H1 (cell line): ENCODE data around the gene RFK. TPM values are rescaled to one million over a fixed set of nuclear protein-coding genes. Genes with fewer than 3 reads are reported as not detected.

Experiments used
- CTCF ChIA-PET: fragments of 300-600 bp; sonication (Branson Sonifier 250); formaldehyde crosslinking; loops from one replicate; lab custom pipeline; 2021; ENCODE audit not compliant: partially characterized antibody; lab: Charles Lee
- POLR2A ChIA-PET: fragments of 300-600 bp; sonication (Branson Sonifier 250); formaldehyde crosslinking; loops from one replicate; lab custom pipeline; 2021; ENCODE audit warnings: inconsistent platforms; ENCODE audit not compliant: partially characterized antibody; lab: Charles Lee
- DNase-seq, 2 experiments: peaks; one replicate each; pipeline versions ENCODE4 v3.0.0 to v3.0.0-alpha.2; 2010 to 2022; ENCODE audit warnings: low spot score in 2 of 2, low read depth in 1 of 2, mixed read lengths in 1 of 2
- FAIRE-seq: peaks from 2 replicates; lab custom pipeline; 2011; peaks lifted over from hg19 to GRCh38; lab: Jason Lieb, UNC
- H2AFZ ChIP-seq: 2 replicates; pipeline ENCODE4 v1.8.1; 2012; ENCODE audit warnings: low read length, inconsistent platforms
- H2AK5ac ChIP-seq: 2 replicates; pipeline ENCODE4 v1.6.1; 2013; ENCODE audit warnings: low read depth, low read length
- H2BK120ac ChIP-seq: replicated peaks from 2 replicates; pipeline ENCODE3; 2013; ENCODE audit warnings: low read depth, low read length, inconsistent platforms
- H2BK12ac ChIP-seq: 2 replicates; pipeline ENCODE4 v1.6.1; 2013; ENCODE audit warnings: low read depth, low read length
- H2BK15ac ChIP-seq: 2 replicates; pipeline ENCODE4 v1.6.1; 2013; ENCODE audit warnings: low read length
- H2BK20ac ChIP-seq: 2 replicates; pipeline ENCODE4 v1.6.1; 2013; ENCODE audit warnings: low read length
- H2BK5ac ChIP-seq: 2 replicates; pipeline ENCODE4 v1.6.1; 2013; ENCODE audit warnings: low read depth, low read length
- H3K14ac ChIP-seq: 2 replicates; pipeline ENCODE4 v1.6.1; 2013; ENCODE audit warnings: inconsistent platforms; ENCODE audit not compliant: insufficient read length
- H3K18ac ChIP-seq: 2 replicates; pipeline ENCODE4 v1.6.1; 2013; ENCODE audit warnings: low read length; ENCODE audit errors: extremely low read depth
- H3K23ac ChIP-seq: 2 replicates; pipeline ENCODE4 v1.6.1; 2013; ENCODE audit warnings: inconsistent platforms; ENCODE audit not compliant: insufficient read length
- H3K23me2 ChIP-seq: 2 replicates; pipeline ENCODE4 v1.6.1; 2013; ENCODE audit warnings: low read depth, low read length
- H3K27ac ChIP-seq: 2 replicates; pipeline ENCODE4 v1.6.1; 2011; ENCODE audit warnings: low read depth, low read length, inconsistent platforms
- H3K27me3 ChIP-seq, 4 experiments: replicated peaks in 1 of 4; 1 replicate in 1 of 4; 2 replicates in 3 of 4; pipeline versions ENCODE4 v1.6.1 to v1.8.1; 2011 to 2013; ENCODE audit warnings: low read length in 3 of 4, mild to moderate bottlenecking in 3 of 4, inconsistent platforms in 2 of 4, mixed read lengths in 2 of 4, moderate library complexity in 1 of 4; ENCODE audit not compliant: control insufficient read depth in 3 of 4, insufficient read depth in 3 of 4; ENCODE audit errors: extremely low read depth in 1 of 4
- H3K36me3 ChIP-seq, 4 experiments: 2 replicates each; pipeline versions ENCODE4 v1.6.1 to v1.8.1; 2011 to 2013; ENCODE audit warnings: mild to moderate bottlenecking in 4 of 4, low read length in 3 of 4, moderate library complexity in 2 of 4, control low read depth in 1 of 4, inconsistent platforms in 1 of 4; ENCODE audit not compliant: insufficient read depth in 4 of 4, control insufficient read depth in 2 of 4
- H3K4ac ChIP-seq: replicated peaks from 2 replicates; pipeline ENCODE3; 2013; ENCODE audit warnings: low read length, low read depth, mixed read lengths, inconsistent platforms; ENCODE audit not compliant: insufficient read length
- H3K4me1 ChIP-seq, 4 experiments: replicated peaks in 1 of 4; 1 replicate in 1 of 4; 2 replicates in 3 of 4; pipeline versions ENCODE4 v1.6.1 to v1.8.1; 2011 to 2013; ENCODE audit warnings: low read length in 3 of 4, inconsistent platforms in 2 of 4, mixed read lengths in 1 of 4; ENCODE audit not compliant: insufficient read depth in 4 of 4, control insufficient read depth in 3 of 4
- H3K4me2 ChIP-seq, 2 experiments: 2 replicates each; pipeline versions ENCODE4 v1.6.1 to v1.8.1; 2011 to 2013; ENCODE audit warnings: low read depth in 2 of 2, low read length in 2 of 2, control low read depth in 1 of 2, inconsistent platforms in 1 of 2, mild to moderate bottlenecking in 1 of 2; ENCODE audit not compliant: insufficient read depth in 1 of 2
- H3K4me3 ChIP-seq, 4 experiments: fragments of 200-600, 300-600 bp in 1 of 4; sonication (generic), shearing (Covaris generic), sonication (Bioruptor Twin) in 1 of 4; 2 replicates each; pipeline versions ENCODE4 v1.5.1 to v1.8.1; 2011 to 2016; ENCODE audit warnings: low read length in 4 of 4, low read depth in 3 of 4, control low read depth in 2 of 4, inconsistent platforms in 2 of 4, mild to moderate bottlenecking in 2 of 4, mixed read lengths in 1 of 4, moderate library complexity in 1 of 4; ENCODE audit not compliant: insufficient read depth in 2 of 4; ENCODE audit errors: extremely low read depth in 1 of 4
- H3K56ac ChIP-seq: replicated peaks from 2 replicates; pipeline ENCODE3; 2013; ENCODE audit warnings: low read depth, mild to moderate bottlenecking, mixed read lengths, low read length, inconsistent platforms; ENCODE audit not compliant: insufficient read length
- H3K79me1 ChIP-seq: 2 replicates; pipeline ENCODE4 v1.6.1; 2013; ENCODE audit warnings: low read depth, low read length, control low read depth
- H3K79me2 ChIP-seq, 2 experiments: 2 replicates each; pipeline versions ENCODE4 v1.6.1 to v1.8.1; 2012 to 2013; ENCODE audit warnings: low read length in 2 of 2, mild to moderate bottlenecking in 2 of 2, inconsistent platforms in 1 of 2; ENCODE audit not compliant: insufficient read depth in 2 of 2, control insufficient read depth in 1 of 2
- H3K9ac ChIP-seq, 4 experiments: replicated peaks in 1 of 4; 1 replicate in 1 of 4; 2 replicates in 3 of 4; pipeline versions ENCODE4 v1.6.1 to v1.8.1; 2011 to 2013; ENCODE audit warnings: low read depth in 3 of 4, low read length in 3 of 4, control low read depth in 2 of 4, mild to moderate bottlenecking in 2 of 4, moderate library complexity in 2 of 4, inconsistent platforms in 1 of 4; ENCODE audit errors: extremely low read depth in 1 of 4
- H3K9me3 ChIP-seq, 2 experiments: 2 replicates each; pipeline versions ENCODE4 v1.6.1 to v1.8.1; 2012 to 2013; ENCODE audit warnings: mild to moderate bottlenecking in 2 of 2, moderate library complexity in 2 of 2, control low read depth in 1 of 2, inconsistent platforms in 1 of 2, low read depth in 1 of 2, low read length in 1 of 2, mixed read lengths in 1 of 2; ENCODE audit not compliant: insufficient read depth in 2 of 2
- H4K20me1 ChIP-seq, 2 experiments: replicated peaks in 1 of 2; 2 replicates each; pipeline versions ENCODE3 to v1.8.1; 2011 to 2013; ENCODE audit warnings: inconsistent platforms in 2 of 2, low read length in 2 of 2, mild to moderate bottlenecking in 1 of 2; ENCODE audit not compliant: insufficient read depth in 2 of 2, control insufficient read depth in 1 of 2
- H4K5ac ChIP-seq: 2 replicates; pipeline ENCODE4 v1.6.1; 2013; ENCODE audit warnings: low read length, low read depth, mixed read lengths, inconsistent platforms; ENCODE audit not compliant: insufficient read length
- H4K8ac ChIP-seq: 2 replicates; pipeline ENCODE4 v1.8.0; 2013; ENCODE audit warnings: mild to moderate bottlenecking, moderate library complexity, low read length, inconsistent platforms; ENCODE audit not compliant: insufficient read depth; ENCODE audit errors: extremely low read depth
- H4K91ac ChIP-seq: replicated peaks from 2 replicates; pipeline ENCODE3; 2013; ENCODE audit warnings: low read length, mixed read lengths, inconsistent platforms; ENCODE audit not compliant: insufficient read length
- ASH2L ChIP-seq: fragments of 200-600, 300-600 bp; sonication (generic); IDR thresholded peaks from one replicate; pipeline ENCODE4 v1.7.1; 2017; ENCODE audit warnings: low read length
- ATF3 ChIP-seq: IDR thresholded peaks from 2 replicates; pipeline ENCODE4 v1.6.1; 2011; ENCODE audit warnings: low read depth, mild to moderate bottlenecking, low read length; ENCODE audit not compliant: insufficient read depth
- BRCA1 ChIP-seq: IDR thresholded peaks from 2 replicates; pipeline ENCODE4 v1.6.1; 2012; ENCODE audit warnings: low read depth, low read length, improper control_type of control experiment
- EP300 ChIP-seq, 2 experiments: IDR thresholded peaks; 1 replicate in 1 of 2; 2 replicates in 1 of 2; pipeline ENCODE4 v1.6.1; 2011 to 2012; ENCODE audit warnings: low read depth in 2 of 2, low read length in 2 of 2, mild to moderate bottlenecking in 2 of 2, borderline replicate concordance in 1 of 2, inconsistent platforms in 1 of 2, moderate library complexity in 1 of 2
- KDM1A ChIP-seq: fragments of 200-600, 300-600 bp; sonication (generic); IDR thresholded peaks from 2 replicates; pipeline ENCODE4 v1.7.1; 2016; ENCODE audit warnings: mild to moderate bottlenecking, low read length, borderline replicate concordance
- MAFK ChIP-seq: IDR thresholded peaks from 2 replicates; pipeline ENCODE4 v1.6.1; 2012; ENCODE audit warnings: low read depth, mild to moderate bottlenecking, improper control_type of control experiment, low read length
- MAX ChIP-seq: IDR thresholded peaks from 2 replicates; pipeline ENCODE4 v1.6.1; 2012; ENCODE audit warnings: inconsistent platforms
- POLR2AphosphoS5 ChIP-seq: IDR thresholded peaks from 2 replicates; pipeline ENCODE4 v1.6.1; 2011; ENCODE audit warnings: low read depth, low read length
- SP1 ChIP-seq: IDR thresholded peaks from 2 replicates; pipeline ENCODE4 v1.6.1; 2011; ENCODE audit warnings: low read depth, low read length
- TAF1 ChIP-seq: IDR thresholded peaks from 2 replicates; pipeline ENCODE4 v1.6.1; 2011; ENCODE audit warnings: mild to moderate bottlenecking, low read depth, low read length
- TAF7 ChIP-seq: optimal IDR thresholded peaks from 2 replicates; pipeline ENCODE3; 2011; ENCODE audit warnings: low read depth, mild to moderate bottlenecking, inconsistent platforms, low read length, moderate library complexity, borderline replicate concordance
- USF2 ChIP-seq: IDR thresholded peaks from 2 replicates; pipeline ENCODE4 v1.6.1; 2011; ENCODE audit warnings: low read length, improper control_type of control experiment
- polyA plus RNA-seq, 7 experiments: library from polyadenylated mRNA; depleted of rRNA in 3 of 7; stranded (reverse) in 5 of 7; unstranded in 2 of 7; fragments of >200 nt in 5 of 7; fragments of 200-250 nt in 2 of 7; gene quantifications; 1 replicate in 5 of 7; 2 replicates in 1 of 7; 4 replicates in 1 of 7; pipeline versions ENCODE4 v1.2.1 to v1.2.3, GENCODE V29; 2011 to 2013; ENCODE audit warnings: missing spikeins in 2 of 7, mixed read lengths in 2 of 7
- total RNA-seq: library from RNA; stranded (reverse); fragmentation: NEBNext Ultra II Directional; extraction: Animal tissue kit (Norgen Biotek cat#: 25700); gene quantifications from 2 replicates; pipeline ENCODE4 v1.2.1, GENCODE V29; 2021

The RFK gene
- total and polyA plus RNA-seq, 2 of the 8 experiments (the other 6 are each of a cell fraction or from before 2014, with no cell fraction given) = 4.3 to 10.6 TPM

GRCh38 chr9:76377791-76378190, 16.4 kb downstream of the RFK start:
- no peak overlapping the region for H2BK12ac ChIP-seq
- TF ChIP-seq EP300 (IDR thresholded peaks at IDR 0.05; ENCODE audit: borderline replicate concordance in 1 of 2, low read depth in 2 of 2, low read length in 2 of 2) (no peak), BRCA1 (no peak), KDM1A (no peak), TAF7 (no peak), ATF3 (no peak), MAX (no peak), POLR2AphosphoS5 (no peak), SP1 (no peak), ASH2L (no peak), USF2 (no peak), MAFK (no peak), TAF1 (no peak)
- DNase-seq = no peak
- H4K91ac ChIP-seq = no peak overlapping the region
- no peak for FAIRE-seq
- no peak overlapping the region for H3K23ac ChIP-seq
- no peaks in the 10 kb centered on the region for H4K20me1 ChIP-seq
- H3K18ac ChIP-seq = no peak overlapping the region
- no peak overlapping the region for H2AK5ac ChIP-seq
- no peaks in the 10 kb centered on the region for H3K27me3 ChIP-seq
- H3K56ac ChIP-seq = no peak overlapping the region
- no peak overlapping the region for H3K4me2 ChIP-seq
- no peak overlapping the region for H2BK15ac ChIP-seq
- no peak overlapping the region for H3K14ac ChIP-seq
- no peaks in the 10 kb centered on the region for H3K36me3 ChIP-seq
- no peak overlapping the region for H3K9ac ChIP-seq
- no peaks in the 10 kb centered on the region for H3K79me1 ChIP-seq
- H2BK120ac ChIP-seq = no peak overlapping the region
- H3K23me2 ChIP-seq = no peaks in the 10 kb centered on the region
- H2BK5ac ChIP-seq = no peak overlapping the region
- no peak overlapping the region for H4K5ac ChIP-seq
- CTCF ChIA-PET = interaction anchor here (0.6 to 4.9 kb wide), 6 partner anchors 9 to 1148 kb away, joined by 3 to 18 read pairs (median 4); partner anchors contain the start of gene RFK
- H2AFZ ChIP-seq = no peak overlapping the region
- H3K9me3 ChIP-seq = no peaks in the 10 kb centered on the region
- no peak overlapping the region for H3K4ac ChIP-seq
- H4K8ac ChIP-seq = no peak overlapping the region
- no peak overlapping the region for H2BK20ac ChIP-seq
- no peak overlapping the region for H3K27ac ChIP-seq
- no peak overlapping the region for H3K4me3 ChIP-seq
- POLR2A ChIA-PET = interaction anchor here (2.0 kb wide), 1 partner anchor 16 kb away, joined by 6 read pairs; the partner anchor contains the start of gene RFK
- no peaks in the 10 kb centered on the region for H3K79me2 ChIP-seq
- H3K4me1 ChIP-seq = no peaks in the 10 kb centered on the region
